Epidermal melanocyte (primary cell): ENCODE results near the gene SPATA12.

Experiments
- DNase-seq: peaks from one replicate; pipeline ENCODE4 v3.0.0; 2011; ENCODE audit warnings: low spot score; ENCODE audit not compliant: insufficient read length

SPATA12 gene, protein sequence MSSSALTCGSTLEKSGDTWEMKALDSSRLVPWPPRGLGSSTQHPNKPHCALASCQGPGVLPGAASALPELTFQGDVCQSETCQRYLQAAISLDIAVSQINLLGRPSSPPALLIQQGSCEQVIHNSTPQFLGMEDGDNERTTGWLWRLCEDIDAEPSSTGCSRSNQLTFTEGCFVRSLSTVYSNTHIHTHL

DNA sequence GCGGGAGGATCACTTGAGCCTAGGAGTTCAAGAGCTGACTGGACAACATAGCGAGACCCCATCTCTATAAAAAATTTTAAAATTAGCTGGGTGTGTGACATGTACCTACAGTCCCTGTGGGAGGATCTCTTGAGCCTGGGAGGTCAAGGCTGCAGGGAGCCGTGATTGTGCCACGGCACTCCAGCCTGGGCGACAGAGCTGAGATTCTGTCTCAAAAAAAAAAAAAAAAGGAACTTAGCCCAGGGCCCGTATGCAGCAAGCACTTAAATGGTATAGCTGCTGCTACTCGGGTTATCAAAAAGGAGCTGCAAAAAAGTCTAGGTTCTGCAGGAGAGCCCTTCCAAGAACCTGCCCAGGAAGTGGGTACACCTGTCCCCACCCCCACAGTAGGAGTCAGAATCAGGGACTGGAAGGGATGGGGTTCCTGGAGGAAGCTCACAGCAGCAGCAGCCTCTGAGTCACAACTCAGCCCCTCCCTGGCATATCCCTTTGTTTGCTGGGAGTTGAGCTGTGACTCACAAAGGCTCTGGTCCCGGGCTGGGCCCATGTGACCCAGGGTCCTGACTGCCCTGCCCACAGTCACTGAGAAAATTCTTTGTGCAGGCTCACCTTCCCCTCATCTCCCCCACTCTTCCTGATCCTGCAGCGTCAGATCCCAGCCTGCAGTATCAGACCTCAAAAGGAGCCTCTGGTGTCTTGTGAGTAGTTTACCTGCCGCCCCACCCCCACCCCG, at the start of gene SPATA12:
TSS of gene SPATA12 (plus strand) at position 576 of the 733 bp plus-strand sequence. CDS start 13,031 bp downstream, outside the sequence.
- DNase-seq: peak; percentile 65

DNA sequence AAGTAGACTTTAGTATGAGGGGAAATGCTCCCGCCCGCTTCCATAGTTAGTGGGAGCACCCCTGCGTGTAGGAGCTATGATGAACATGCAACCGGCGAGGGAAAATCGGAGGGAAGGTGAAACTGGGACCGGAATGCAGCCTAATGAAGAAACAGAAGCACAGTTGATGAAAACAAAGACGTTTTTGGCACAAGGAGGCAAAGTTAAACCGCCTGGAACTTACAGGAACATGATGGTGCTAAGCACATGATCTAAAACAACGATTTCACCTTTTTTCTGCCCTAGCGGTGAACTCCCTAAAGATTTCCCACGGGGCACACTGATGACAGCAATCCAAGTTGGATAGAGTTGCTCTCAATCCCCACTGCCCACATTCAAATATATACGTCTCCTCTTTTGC, 49.4 kb upstream of the SPATA12 start:
- DNase-seq: no peak

DNA sequence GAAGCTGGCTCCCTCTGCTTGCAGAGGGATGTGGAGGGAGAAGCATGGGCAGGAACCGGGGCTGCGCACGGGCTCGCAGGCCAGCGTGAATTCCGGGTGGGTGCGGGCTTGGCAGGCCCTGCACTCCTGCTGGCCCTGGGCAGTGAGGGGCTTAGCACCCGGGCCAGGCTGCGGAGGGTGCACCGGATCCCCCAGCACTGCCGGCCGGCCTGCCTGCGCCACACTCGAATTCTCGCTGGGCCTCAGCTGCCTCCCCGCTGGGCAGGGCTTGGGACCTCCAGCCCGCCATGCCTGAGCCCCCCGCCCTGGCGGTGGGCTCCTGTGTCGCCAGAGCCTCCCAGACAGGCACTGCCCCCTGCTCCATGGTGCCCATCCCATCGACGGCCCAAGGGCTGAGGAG, 47.6 kb upstream of the SPATA12 start:
- DNase-seq: no peak

DNA sequence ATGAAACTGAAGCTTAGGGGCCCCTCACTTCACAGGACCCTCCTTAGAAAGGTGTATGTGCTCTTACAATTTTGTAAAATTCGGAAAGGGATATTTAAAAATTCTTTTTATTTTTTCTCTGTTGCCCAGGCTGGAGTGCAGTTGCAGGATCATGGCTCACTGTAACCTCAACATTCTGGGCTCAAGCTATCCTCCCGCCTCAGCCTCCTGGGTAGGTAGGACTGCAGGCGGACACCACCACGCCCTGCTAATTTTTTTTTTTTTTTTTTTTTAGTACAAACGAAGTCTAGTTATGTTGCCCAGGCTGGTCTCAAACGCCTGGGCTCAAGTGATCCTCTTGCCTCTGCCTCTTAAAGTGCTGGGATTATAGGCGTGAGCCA, 45.1 kb upstream of the SPATA12 start:
- no peak for DNase-seq

DNA sequence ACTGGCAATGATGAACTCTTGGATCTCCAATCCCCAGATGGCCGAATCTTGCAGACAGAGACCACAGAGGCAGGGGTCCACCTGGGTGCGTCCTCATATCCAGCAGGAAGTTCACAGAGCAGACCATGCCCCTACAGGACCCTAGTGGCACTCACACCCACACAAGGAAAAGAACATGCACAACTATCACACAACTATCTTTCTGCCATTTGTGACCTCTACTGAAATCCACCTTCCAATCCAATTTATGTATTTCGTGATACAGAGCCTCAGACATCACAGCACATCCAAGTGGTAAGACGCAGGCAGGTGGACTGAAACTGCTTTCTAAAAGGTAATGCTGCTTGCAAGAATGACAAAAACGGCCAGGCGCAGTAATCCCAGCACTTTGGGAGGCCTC, 44.6 kb upstream of the SPATA12 start:
- DNase-seq: no peak

DNA sequence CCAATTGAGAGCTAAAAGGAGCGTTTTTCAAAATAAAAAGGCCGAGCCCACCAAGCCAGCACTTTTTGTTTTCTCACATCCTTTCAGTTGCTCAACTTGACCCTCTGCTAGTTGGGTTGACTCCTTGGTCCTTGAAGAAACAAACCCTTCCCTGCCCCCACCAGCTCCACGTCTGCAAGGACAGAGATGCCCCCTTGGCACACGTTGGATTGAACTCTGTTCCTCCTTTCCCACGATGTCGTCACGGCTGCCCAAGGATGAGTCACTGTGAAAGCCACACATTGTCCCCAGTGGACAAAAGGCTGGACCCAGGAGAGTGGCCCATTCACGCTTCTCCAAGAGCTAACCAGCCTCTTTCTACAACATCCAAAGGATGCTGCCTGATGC, 43.0 kb upstream of the SPATA12 start:
- no peak for DNase-seq

DNA sequence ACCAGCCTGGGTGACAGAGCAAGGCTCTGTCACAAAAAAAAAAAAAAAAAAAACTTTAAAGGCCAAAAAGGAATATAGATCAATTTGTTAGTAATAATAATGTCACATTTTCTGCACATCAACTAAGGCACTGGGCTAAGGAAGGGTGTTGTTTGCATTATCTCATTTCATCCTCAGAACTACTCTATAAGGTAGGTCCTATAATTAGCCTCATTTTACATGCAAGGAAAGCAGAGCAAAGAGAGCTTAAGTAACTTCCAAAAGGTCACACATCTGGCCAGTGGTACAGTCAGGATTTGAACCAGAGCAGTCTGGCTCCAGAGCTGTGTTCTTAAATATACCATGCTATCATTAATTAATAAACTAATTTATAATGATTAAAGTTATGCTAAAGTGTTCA, 42.2 kb upstream of the SPATA12 start:
- no peak for DNase-seq

DNA sequence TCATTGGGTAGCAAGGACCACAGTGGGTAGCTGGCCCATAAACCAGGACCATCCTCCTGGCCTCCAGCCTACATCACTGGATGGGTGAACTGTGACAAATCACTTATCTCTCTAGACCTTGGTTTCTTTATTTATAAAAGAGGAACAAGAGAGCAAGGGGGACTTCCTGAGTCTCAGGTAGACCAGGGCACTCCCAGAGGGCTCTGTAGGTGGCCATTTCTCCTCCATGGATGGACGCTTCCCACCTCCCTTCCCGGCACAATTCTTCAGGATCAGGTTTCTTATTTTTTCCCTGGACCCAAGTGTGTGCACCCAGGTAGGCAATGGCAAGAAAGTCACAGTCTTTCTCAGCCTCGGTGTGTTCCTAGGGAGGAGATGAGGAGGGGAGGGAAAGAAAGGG, 41.4 kb upstream of the SPATA12 start:
- DNase-seq: no peak

DNA sequence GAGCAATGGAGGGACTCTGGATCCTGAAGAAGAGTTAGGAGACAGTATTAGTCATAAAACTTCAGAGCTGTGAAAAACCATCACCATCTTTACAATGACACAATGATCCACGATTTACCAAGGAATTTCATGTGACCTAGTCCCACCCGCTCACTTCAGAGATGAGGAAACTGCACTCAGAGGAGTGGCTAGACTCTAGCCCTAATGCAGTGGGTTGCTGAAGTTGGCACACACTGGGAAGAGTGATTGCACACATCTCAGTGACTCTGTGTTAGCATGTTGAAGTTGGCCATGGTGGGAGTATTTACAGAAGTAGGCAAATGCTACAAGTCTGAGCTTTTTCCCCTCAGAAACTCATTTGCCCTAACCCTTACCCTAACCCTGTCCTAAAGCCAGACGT, 35.2 kb upstream of the SPATA12 start:
- no peak for DNase-seq

DNA sequence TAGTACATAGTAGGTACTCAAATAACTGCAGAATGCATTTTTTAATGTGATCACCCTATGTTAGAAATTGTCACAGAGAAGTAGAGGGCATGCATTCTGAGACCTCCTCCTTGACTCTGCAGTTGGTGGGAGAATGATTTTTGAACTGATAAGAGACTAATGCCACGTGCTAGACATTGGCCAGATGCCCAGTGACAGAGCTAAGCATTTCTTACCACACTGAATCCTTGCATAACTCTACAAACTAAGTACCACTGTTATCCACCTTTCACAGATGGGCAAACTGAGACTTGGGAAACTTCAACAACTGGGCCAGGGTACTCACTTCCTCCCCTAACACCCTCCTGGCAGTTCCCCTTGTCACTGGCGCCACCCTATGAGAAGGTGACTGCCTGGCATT, 33.5 kb upstream of the SPATA12 start:
- no peak for DNase-seq

DNA sequence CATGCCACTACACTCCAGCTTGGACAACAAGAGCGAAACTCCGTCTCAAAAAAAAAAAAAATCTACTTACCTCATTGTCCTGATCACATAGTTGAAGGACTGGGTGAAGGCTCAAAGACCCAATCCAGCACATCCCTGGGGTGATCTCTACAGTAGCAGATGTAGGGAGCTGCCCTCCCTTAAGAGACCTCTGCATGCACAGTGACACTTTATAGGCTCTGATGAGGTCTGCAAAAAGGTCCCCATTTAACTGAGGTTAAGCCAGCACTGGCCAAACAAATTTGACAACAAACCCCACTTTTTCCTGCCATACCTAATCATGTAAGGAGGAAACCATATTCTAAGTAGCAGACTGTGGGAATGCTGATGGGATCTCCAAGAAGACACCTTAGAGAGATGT, 31.1 kb upstream of the SPATA12 start:
- DNase-seq: no peak

DNA sequence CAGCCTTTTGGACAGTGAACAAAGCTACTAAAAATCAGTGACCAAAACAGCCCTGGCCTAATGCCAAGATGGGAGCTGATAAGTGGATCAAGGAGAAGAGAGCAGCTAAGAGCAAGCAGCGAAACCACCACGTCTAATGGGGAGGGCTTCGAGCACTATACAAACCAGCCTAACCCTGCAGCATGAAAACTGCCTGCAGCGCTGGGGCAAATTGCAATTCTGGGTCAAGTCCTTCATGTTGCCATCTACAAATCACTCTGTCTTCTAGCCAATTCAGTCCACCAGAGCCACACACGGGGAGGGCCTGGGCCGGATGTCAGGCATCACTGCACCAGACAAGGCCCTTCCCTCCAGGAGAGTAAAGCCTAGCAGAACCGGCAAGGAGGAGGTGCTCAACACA, 30.5 kb upstream of the SPATA12 start:
- no peak for DNase-seq

DNA sequence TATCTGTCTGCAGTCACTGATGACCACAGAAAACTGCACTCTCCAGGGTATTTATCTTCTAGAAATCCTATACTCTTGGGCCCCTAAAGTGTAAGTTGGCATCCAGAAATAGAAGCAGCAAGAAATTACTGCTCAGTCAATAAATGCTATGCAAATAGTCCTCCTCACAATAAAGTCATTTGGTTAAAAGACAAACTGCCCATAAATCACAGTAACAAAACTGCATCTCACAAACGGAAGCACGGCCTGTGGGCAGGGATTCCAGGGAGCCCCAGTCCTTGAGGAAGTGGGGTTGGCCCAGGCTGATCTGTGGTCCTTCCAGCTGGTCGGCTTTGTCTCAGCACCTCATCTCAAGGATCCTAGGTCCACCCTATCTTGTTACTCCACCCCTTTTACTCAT, 29.7 kb upstream of the SPATA12 start:
- no peak for DNase-seq

DNA sequence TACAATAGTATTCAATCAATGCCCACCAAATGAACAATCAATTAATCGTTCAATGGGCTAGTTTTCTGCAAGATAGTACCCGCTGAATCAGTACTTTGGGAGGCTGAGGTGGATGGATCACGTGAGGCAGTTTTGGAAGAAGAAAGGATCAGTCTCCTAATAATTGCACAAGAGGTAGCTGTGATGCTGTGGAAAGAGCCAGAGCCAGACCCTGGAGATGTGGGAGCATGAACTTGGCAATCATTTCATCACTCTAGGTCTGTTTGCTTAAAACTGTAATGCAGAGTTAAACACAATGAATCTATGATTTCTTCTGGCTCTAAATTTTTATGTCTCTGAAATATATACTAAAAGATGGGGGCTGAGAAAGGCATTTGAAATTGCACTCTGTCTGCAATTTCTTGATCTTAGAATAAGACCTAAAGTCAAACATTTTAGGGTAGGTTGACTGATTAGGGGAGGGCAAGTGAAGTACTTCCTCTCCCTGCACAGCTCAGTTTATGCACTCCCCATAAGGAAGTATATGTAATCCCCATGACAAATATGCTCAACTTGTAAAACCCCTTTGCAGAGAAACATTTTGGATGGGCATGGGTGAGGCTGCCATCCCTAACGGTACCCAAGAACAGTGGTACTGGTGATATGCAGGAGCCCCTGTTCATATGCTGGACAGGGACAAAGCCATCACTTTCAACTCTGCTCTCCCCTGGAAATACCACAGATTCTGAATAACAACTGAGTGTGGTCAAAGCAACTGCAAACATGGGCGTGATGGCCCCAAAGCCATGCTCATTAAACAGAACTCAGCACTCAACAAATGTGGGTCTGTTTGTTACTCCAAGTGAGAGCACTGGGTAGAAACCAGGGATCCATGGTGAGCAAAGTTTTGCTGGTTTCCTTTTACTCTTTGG, 28.6 kb upstream of the SPATA12 start:
- DNase-seq: no peak

DNA sequence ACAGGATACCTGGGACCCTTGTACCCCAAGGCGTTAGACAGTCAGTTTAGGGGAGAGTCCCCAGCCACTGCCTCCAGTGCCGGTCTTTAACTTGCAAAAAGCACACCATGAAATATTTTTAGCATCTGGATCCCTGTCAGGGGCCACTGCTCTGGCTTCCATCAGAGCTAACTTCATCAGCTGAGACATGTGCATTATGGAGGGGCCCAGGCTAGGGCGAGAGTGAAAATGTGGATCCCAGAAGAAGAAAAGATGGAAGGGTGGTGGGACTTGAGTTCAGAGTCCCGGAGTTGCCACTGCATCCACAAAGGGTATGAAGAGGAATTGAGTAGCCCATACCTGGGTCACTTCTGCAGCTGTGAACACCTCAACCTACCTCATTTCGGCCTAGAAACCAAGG, 23.5 kb upstream of the SPATA12 start:
- no peak for DNase-seq

DNA sequence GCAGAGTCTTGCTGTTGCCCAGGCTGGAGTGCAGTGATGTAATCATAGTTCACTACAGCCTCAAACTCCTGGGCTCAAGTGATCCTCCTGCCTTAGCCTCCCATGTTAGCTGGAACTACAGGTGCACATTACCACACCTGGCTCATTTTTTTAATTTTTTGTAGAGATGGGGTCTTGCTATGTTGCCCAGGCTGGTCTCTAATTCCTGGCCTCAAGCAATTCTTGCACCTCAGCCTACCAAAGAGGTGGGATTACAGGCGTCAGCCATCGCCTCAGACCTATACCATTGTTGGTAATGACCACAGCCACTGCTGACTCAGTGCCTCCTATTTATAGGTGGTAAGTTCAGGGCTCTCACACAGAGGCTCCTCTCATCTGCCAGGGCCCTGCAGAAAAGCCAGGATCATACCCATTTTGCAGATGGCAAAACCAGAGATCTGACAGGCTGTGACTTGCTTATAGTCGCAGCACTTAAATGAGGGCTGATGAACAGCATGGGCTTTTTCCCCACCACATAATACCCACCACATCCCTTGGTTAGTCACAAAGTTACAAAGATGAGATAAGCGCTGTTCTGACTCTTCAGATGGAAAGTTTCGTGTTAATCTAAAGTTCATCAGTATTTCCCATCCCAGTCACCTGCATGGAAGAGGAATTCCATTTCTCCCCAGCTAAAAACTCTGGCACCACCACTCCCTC, 21.8 kb upstream of the SPATA12 start:
- DNase-seq: no peak

DNA sequence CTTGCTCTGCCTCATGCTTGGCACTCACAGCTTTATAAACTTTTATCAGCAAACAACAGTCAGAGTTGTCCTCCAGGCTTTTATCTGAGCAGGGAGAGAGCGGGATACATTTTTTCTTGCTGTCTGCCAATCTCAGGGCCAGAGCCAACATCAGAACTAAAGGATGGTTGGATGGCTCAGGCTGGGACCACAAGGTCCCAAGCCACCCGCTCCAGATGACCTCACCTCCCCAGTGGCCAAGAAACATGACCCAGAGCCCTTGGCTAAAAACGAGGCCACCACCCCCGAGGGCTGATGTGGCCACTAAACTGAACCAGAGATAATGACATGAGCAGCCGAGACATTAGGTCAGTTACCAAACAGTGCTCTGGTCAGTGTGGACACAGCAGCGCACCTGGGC, 18.8 kb upstream of the SPATA12 start:
- no peak for DNase-seq

DNA sequence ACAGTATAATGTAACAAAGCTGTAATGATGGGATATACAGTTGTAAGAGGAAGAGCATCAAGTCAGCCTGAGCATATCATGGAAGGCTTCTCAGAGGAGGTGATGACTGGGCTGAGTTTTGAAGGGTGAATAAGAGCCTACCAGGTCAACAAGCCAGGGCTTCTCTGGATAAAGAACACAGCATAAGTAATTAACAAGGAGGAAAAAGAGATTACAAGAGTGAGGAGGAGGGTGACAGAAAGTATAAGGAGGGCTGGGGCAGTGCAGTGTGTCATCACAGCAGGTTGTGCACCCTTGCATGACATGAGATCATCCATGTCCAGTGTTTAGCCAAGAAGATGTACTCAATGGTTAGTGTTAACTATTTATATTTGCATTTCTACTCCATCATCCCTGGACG, 16.9 kb upstream of the SPATA12 start:
- no peak for DNase-seq

DNA sequence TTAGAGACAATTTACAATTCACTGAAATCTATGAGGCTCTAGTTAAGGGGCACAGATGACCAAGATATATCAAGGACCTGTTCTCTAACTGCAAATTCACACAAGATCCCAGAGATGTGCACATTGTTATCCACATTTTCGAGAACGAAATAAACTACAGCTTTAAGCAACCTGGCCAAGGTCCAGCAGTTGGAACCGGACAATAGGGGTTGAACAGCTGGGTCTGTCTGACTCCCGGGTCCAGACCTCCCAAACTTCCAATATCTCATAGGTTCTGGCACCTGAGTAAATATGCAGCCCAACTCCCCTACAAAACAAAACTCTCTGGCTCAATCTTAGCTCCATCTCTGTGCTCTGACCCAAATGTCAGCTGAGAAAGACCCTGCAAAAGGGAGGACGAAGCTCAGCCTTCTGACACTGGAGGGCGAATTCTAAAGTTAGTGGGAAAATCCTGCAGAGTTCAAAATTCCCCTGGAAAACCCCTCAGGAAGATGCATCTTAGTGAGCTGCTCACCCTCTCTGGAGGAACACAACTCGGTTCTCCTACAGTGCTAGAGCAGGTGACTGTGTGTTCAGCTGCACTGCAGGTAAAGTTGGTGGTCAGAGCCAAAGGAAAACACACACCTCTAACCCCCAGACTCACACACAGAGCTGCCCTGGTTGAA, 14.2 kb upstream of the SPATA12 start:
- DNase-seq: no peak

DNA sequence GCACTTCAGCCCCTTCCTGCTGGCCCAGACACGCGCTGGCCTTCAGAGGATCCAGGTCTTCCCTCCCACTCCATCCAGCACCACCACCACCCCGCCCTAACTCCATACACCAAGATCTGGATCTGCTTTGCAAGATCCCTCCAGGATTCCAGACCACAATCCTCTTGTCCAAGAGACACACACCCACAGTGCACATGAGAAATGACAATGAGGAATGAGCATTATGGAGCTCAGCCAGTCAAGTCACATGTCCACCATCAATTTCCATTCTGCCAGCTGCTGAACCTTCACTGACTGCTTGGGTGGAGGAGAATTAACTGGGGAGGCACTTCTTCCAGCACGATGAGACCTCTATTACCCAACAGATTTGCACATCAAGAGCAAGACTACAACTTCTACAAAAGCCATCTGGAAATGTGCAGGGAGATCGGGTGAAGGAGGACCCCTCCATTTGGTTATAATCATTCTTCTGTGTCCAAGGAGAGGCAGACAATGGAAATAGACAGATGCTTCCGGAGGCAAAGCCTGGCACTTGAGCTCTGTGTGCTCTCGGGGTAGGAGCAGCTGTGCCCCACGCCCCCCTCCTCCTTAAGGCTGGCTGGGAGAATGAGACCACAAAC, 12.3 kb upstream of the SPATA12 start:
- peak; percentile 41 for DNase-seq

DNA sequence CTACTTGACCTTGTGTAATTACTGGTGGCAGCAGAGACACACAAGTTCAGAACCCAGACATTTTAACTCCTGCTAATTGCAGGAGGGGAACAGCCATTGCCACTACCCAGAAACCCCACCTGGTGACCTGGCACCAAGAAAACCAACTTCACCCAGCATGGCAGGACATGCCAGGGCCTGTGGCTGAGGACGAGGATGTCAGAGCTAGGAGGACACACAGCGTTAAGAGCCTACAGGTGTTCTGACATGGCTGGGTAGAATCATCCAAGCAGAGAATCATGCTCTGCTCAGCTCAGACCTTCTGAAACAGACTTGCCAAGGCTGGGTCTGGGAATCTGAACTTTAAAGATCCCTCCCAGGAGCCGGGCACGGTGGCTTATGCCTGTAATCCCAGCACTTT, 11.7 kb upstream of the SPATA12 start:
- no peak for DNase-seq
